ENCODE results near the gene FBXL14.

The FBXL14 gene

GRCh38 chr12:1594261-1595025 lies at the start of gene FBXL14:
Gene FBXL14, minus strand, starts transcription at chr12:1594581. Its CDS starts 515 bp downstream, at chr12:1594066.
- peak; percentile 92 for DNase-seq
- ATAC-seq, result peak; percentile 68

DNA sequence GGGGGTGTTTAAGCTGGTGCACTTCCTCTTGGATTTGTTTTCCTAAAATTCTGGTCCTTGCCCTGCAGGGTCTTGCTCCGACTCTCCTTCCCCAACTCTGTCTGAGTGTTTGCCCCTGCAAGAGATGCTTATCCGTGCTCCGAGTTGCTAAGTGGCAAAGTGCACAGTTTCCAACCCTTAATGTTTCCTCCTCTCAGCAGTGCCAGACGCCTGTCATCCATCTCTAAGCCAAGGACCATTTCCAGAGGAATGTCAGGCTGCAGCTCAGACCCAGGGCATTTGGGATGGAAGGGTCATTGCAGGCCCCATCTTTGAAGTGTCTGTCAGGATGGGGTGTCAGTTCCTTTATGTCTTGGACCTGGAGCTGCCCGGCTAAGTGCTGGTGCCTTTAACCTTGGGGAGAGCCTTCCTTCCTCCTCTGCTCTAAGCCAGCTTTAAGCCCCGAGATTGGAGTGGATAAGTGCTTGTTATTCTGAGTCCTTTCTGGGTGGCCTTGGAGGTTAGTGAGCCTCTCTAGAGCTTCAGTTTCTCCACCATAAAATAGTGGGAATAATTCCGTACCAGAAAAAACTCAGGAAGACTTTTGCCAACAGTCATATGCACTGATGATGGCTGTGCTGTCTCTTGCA lies 49.6 kb upstream of the FBXL14 start:
- DNase-seq (no peak), ATAC-seq (no peak)

DNA sequence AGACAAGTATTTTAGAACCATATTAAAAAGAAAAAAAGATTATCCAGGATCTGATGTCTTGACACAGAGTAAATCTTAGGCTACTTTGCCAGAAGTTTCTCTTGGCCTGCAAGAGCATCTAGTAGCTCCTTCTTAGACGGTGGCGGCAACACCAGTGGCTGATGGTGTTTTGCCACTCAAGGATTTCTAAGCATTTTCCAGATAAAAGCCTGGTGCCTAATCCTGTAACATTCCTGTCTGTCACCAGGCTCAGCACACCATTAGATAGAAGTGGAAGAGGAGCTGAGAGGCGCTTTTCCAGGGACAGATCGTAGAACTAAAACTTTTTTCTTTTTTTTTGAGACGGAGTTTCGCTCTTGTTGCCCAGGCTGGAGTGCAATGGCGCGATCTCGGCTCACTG lies 48.7 kb upstream of the FBXL14 start:
- DNase-seq (no peak), ATAC-seq (no peak)

GRCh38 chr12:1642513-1642912 lies 48.1 kb upstream of the FBXL14 start:
- no peak for ATAC-seq

GRCh38 chr12:1640328-1641234 lies 46.2 kb upstream of the FBXL14 start:
- no peak for ATAC-seq
- DNase-seq, result no peak

More at GRCh38 chr12:1642513-1642912, 48.1 kb upstream of the FBXL14 start:
- no peak for DNase-seq

- DNase-seq (no peak), ATAC-seq (no peak)
Observed at GRCh38 chr12:1639538-1639937, 45.2 kb upstream of the FBXL14 start.

DNA sequence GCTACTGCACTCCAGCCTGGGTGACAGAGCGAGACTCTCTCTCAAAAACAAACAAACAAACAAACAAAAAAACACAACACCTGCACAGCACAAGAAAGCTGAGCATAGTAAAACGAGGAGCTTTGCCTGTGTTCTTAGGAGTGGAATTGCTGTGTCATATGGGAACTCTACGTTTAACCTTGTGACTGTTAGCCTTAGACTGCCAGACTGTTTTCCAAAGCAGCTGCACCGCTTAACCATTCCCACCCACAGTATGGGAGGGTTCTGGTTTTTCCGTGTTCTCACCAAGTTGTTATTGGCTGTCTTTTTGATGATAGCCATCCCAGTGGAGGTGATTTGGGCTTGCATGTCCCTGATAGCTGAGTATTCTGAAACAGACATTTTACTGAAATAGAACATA lies 43.8 kb upstream of the FBXL14 start:
- ATAC-seq, result no peak
- DNase-seq, result no peak

DNA sequence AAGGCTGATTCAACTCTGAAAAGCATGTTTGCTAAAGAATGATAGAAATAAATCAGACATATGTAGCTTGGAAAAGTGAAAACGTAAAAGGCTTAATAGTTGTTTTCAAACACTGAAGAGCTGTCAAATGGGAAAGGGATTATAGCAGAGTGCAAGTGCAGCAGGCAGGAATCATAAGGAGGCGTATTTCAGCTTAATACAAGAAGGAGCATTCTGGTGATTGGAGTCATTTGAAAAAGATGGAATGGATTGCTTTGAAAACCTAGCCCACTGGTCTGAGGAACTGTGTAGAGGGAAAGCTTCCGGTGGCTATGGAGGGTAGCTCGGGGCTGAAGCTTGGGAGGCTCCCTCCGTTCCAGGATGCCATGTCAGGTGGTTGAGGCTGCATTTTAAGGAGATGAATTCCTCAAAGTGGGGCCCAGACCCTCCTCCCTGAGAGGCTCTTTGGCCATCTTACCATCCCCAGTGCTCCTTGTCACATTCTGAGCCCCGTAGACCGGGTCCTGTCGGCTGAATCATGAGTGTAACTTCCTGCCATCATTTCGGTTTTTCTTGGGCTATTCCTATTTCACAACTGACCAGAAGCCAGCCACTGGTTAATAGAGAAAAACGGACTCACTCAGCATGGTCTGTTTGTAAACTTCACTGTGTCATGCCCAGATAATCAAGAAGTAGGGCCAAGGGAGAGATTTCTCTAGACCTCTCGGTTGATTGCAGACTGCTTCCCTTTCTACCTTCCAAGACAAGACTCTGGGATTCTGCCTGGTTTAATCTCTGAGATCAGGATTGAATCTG lies 41.1 kb upstream of the FBXL14 start:
- DNase-seq (no peak), ATAC-seq (no peak)

DNA sequence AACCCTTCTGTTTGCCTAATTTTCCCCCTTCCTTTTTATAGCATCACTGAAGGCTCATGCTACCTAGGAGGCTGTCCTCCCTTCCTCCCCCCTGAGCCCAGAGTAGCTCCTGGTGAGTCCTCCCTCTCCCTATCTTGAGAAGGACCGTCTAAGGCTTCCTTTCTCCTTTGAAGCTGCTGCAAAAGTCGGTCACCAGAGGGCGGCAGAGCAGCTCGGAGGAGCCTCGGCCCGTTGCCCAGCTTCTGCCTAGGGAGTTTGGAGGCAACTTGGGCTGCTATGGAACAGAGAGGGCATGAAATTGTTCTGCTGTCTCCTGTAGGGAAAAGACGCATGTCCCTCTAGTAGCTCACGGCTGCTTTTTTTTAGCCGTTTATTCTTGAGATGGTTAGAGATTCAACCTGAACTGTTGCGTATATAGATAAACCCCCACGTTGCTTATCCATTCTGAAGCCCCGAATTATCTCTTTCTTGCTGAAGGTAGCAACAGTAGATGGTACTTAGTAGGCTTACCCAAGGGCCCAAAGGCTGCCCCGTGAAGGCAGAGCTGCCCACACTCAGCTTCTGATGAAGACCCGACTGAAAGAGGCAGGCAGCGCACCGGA lies 40.3 kb upstream of the FBXL14 start:
- ATAC-seq (peak; percentile 44), DNase-seq (peak; percentile 74)

DNA sequence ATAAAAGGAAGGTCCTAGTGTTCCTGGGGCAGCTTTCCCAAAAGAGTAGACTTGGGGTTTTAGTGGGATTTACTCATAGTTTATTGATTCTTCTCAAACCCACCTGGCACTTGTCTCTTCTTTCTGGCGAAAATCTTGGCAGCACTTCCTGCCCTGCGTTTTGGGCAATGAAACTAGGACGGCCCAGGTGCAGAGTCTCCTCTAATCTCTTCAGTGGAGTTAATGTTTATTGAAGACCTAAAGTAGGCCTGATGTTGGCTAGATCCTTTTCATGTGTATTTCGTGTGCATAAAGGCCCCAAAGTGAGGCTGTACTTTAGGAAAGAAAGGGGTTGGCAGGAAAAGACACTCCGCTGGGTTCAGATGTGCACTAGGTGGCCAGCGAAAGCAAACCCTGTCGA lies 39.8 kb upstream of the FBXL14 start:
- DNase-seq, result no peak
- ATAC-seq, result no peak

DNA sequence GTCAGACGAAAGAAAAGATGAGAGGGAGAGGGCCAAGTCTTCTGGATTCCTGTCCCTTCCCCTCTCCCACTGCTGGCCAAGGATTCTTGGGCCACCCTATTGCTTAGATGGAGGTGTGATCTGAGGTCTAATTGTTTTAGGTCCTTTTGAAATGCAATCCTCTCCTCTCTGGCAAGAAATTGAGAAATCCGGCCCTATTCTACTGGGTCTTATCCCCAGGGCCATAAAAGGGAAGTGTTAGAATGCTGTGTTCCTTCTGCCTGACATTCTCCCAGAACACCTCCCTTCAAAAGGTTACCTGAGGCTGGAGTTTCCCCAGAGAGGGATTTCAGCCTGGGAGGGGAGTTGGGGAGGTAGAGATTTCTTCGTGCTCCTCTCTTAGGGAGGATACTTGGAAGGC lies 39.1 kb upstream of the FBXL14 start:
- no peak for ATAC-seq
- no peak for DNase-seq

DNA sequence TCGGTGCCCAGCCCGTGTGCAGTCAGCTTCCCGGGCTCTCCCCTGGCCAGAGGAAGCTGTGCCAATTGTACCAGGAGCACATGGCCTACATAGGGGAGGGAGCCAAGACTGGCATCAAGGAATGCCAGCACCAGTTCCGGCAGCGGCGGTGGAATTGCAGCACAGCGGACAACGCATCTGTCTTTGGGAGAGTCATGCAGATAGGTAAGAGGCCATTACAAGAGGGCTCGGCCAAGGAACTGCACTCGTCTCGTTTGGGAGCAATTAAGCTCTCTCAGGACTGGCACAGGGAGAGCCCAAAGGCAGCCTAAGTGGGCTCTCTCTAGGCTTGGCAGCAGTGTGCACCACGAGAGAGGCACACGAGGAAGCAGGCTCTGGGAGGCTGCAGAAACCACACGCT lies 38.3 kb upstream of the FBXL14 start:
- DNase-seq (no peak), ATAC-seq (no peak)

GRCh38 chr12:1630827-1631591 lies 36.6 kb upstream of the FBXL14 start:
- no peak for ATAC-seq
- no peak for DNase-seq

GRCh38 chr12:1630133-1630826 lies 35.9 kb upstream of the FBXL14 start:
- DNase-seq (peak; percentile 32), ATAC-seq (peak; percentile 28)

DNA sequence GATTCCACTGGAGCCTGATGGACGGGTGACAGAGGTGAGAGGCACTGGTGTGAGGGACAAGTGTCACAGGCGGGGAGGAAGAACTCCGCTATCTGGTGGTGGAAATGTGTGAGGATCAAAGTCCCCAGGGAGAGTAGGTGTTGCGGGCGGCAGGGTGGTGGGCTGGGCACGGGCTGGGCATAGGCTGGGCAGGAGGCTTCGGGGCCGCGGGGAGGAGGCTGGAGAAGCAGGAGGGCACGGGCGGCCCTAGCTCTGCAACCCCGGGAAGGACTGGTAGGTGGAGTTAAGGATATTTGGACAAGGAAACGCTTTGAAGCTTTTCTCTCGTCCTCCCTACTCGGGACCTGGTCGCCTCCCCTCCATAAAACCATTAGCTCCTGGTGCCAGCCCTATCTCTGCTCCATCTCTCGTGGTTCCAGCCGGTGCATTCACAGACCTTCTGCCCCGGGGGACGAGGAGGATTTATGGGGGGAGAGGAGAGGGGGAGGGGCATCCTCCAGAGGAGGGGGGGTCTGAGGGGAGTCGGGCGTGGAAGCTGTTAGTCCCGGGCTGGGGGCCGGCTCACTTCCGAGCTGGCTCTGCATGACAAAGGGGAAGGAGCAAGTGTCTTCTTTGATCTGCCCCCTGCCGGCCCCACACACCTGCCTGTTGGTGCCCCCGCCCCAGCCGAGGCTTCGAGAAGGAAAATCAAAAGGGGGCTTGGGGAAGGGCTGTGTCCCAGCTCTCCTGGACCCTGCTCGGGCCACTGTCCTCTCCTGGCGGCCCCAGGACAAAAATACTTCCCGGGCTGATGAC lies 35.2 kb upstream of the FBXL14 start:
- DNase-seq, result no peak
- no peak for ATAC-seq

GRCh38 chr12:1628666-1629337 lies 34.4 kb upstream of the FBXL14 start, which contains the start of gene WNT5B:
Gene WNT5B, plus strand, starts transcription at chr12:1629231. Its CDS starts 2,124 bp downstream, at chr12:1631355.
- DNase-seq, result no peak
- no peak for ATAC-seq

GRCh38 chr12:1622406-1622805 lies 28.0 kb upstream of the FBXL14 start:
- DNase-seq (no peak), ATAC-seq (no peak)

DNA sequence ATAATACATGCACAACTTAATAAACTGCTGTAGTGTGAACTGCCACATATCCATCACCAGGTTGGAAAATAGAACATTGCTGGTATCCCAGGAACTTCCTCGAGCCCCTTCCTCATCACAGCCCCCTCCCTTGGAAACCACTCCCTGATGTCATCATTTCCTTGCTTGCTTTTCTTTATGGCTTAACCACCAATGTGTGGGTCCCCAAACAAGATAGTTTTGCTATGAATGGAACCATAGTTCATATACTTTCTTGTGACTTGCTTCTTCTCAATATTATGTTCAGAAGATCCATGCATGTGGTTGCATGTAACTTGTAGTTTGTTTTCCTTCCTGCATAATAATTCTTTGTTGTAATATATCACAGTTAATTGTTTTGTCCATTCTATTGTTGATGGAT lies 25.7 kb upstream of the FBXL14 start:
- ATAC-seq (no peak), DNase-seq (no peak)

GRCh38 chr12:1619587-1619986 lies 25.2 kb upstream of the FBXL14 start:
- DNase-seq (no peak), ATAC-seq (no peak)
